Testis (tissue), 2 donors: ENCODE measurements around the gene ITPK1.

Experiments
- POLR2A ChIP-seq: fragments of 450-650 bp; IDR thresholded peaks from one replicate; pipeline ENCODE4 v1.6.1; 2017; ENCODE audit warnings: antibody characterized with exemption, mild to moderate bottlenecking, moderate library complexity
- TF ChIP-seq, protein P1 (sequence below), 3 experiments: fragments of 450-650 bp in 2 of 3; fragments of 200-600 bp in 1 of 3; sonication (generic) in 1 of 3; IDR thresholded peaks; one replicate each; pipeline ENCODE4 v1.5.1; 2016 to 2019; ENCODE audit warnings: antibody characterized with exemption in 3 of 3, mild to moderate bottlenecking in 2 of 3, moderate library complexity in 1 of 3

DNA sequence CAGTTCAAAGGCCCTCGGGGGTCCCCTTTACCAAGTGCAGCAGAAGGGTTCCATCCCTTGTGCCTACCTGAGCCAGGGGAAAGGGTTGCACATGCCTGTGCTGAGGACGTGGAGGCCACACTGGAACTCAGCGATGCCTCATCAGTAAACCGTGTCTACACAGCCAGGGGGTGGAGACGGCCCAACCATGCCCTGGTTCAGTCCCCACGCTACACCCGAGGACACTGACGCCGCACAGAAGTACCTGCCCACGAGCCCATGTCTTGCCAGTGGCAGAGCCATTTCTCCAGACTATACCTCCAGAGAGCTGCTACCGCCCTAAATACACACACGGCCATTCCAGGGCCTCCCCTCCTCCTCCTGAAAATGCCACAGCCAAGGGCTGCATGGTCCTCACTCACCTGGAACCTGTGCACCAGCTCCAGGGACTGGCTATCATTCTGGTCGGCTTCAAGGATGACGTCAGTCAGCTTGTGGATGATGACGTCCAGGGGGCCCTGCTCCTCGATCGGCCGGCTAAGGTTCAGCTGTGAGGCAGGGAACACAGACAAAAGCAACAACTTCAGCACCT is 99.4 kb downstream of the ITPK1 start:
- TF ChIP-seq POLR2A = no peak
- TF ChIP-seq, protein P1, sequence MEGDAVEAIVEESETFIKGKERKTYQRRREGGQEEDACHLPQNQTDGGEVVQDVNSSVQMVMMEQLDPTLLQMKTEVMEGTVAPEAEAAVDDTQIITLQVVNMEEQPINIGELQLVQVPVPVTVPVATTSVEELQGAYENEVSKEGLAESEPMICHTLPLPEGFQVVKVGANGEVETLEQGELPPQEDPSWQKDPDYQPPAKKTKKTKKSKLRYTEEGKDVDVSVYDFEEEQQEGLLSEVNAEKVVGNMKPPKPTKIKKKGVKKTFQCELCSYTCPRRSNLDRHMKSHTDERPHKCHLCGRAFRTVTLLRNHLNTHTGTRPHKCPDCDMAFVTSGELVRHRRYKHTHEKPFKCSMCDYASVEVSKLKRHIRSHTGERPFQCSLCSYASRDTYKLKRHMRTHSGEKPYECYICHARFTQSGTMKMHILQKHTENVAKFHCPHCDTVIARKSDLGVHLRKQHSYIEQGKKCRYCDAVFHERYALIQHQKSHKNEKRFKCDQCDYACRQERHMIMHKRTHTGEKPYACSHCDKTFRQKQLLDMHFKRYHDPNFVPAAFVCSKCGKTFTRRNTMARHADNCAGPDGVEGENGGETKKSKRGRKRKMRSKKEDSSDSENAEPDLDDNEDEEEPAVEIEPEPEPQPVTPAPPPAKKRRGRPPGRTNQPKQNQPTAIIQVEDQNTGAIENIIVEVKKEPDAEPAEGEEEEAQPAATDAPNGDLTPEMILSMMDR (IDR thresholded peaks at IDR 0.05) = no peak
